ENCODE measurements around the gene ADORA1.
A peak's percentile ranks its signal among the peaks of the same experiment; 100 is the strongest.

Gene ADORA1

DNA sequence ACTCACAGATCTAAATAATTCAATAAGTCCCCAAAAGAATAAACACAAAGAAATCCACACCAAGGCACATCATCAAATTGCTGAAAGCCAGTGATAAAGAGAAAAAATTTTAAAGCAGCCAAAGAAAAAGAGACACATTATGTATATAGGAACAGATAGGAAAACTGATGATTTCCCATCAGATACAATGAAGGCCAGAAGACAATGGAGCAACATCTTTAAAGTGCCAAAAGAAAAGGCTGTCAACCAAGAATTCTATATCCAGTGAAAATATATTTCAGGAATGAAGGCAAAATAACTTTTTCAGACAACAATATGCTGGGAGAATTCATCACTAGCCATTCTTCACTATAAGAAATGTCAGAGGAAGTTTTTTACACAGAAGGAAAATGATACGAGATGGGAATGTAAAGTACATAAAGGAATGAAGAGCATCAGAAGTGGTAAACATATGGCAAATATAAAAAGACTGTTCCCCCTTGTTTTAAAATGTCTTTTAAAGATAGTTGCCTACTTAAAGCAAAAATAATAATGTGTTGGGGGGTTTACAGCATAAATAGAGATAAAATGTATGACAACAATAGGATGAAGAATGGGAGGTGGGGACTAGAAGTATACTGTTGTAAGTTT, 32.4 kb upstream of the ADORA1 start:
- DNase-seq = no peak

DNA sequence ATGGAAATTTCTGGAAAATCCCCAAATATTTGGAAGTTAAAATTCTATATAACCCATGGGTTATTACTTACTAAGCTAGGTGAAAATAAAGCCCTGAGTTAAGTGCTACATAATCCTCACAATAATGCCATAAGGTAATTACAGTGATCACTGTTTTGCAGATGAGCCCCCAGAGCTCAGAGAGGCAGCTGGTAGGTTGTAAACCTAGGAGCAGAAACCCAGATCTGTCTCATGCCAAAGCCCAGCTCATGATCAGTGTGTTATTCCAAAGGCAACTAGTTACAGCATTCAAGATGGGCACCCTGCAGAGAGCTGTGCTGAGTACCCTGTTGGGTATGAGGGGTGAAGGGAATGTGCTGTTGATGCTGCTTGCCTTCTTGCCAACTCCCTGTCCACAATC, 31.0 kb upstream of the ADORA1 start:
- no peak for DNase-seq

DNA sequence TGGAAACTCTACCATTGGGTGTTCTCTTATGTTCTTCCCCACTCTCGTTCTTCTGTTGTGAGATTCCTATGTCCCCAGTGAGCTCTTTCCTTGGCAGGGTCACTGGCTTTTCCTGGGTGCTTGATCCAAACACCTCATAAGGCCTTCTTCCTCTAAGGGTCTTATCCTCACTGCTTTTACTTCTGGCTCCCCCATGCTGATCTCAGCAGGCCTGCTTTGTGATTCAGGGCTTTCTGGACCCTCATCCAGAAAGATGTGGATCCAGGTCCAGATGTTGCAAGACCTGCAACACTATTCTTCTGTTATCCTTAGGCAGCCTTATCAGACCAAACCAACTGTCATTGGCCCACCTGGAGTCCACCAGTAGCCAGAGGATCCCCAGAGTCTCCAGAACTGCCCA, 30.5 kb upstream of the ADORA1 start:
- DNase-seq = no peak

DNA sequence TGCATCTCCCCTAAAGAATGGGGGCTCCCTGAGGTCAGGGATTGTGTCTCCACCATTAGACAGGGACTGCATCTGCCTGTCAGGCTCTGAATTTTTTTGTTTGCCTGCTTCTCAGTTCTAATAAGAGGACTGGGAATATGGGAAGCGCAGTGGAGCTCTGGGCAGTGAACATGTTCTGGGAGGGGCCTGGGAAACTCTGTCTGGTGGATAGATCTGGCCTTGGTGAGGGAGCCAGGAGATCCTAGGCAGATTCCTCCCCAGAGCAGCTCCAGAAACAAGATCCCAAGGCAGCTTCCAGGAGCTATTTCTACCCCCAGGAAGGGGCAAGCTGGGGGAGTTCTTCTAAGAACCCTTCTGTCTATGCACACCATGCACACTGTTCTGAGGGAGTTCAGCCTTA, 29.1 kb upstream of the ADORA1 start:
- DNase-seq = no peak

DNA sequence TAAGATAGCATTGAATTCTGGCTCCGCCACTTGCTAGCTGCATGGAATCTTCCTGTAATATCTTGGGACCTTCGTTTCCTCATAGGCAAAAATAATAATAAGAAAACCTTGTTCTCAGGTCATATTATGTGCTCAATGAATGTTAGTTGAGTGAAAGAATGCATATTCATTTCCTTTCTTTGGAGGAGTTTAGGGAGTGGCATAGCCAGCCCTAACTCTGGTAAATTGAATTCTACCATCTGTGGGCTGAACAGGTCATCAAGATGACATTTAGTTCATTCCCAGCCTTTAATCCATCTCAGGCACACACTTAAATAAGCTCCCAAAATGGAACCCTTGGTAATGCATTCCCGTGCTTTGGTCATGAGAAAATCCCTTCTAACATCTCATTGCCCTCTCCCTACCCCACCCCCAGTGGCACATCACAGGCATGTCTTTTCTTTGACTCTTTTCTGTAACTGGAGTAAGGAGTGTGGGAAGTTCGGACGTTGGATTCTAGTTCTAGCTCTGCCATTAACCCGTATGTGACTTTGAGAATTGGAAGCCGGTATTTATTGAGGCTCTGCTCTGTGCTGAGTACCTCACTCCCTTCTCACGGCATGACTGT, 28.5 kb upstream of the ADORA1 start:
- DNase-seq = no peak

DNA sequence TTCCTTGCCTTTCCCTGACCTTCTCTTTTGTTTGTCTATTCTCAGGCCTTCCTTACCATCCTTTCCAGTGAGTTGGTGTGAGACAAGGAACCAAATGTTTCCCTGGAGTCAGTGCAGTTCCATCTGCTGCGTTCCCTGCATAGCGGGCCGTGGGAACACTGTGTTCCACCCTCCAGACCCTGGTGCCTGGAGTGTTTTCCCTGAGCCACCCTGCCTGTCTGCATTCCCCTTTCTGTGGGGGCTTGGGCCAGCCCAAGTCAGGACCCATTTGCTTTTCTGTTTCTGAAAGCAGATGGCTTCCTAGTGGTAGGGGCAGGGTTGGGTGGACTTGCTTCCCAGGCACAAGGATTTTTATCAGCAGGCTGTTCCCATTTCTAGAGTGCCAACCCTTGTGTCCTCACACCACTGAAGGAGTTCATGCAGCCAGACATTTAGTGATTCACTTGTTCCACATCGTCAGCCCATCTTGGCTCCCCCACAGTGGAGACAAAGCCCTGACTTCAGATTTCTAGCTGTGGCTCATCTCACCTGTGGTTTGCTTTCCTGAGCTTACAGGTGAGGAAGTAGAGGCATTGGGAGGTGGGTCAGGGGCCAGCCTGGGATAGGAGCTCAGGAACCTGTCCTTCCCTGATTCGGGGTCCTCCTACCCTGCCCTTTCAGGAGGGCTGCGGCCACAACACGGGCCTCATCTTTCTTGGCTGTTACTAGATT, 27.6 kb upstream of the ADORA1 start:
- no peak for DNase-seq

DNA sequence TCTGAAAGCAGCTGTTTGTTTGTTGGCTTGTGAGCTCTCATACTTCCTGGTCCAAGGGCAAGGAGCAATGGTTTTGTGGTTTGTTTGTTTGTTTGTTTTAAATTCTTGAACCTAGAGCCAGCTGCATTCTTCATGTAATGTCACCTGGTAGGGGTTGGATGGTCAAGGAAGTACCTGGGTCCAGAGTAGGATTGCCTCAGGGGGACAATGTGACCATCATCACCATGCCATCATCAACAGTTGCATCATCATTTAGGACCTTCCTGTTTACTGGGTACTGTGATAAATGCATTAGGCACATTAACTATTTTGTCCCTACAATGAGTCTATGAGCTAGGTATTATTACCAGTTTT, 27.0 kb upstream of the ADORA1 start:
- no peak for DNase-seq

DNA sequence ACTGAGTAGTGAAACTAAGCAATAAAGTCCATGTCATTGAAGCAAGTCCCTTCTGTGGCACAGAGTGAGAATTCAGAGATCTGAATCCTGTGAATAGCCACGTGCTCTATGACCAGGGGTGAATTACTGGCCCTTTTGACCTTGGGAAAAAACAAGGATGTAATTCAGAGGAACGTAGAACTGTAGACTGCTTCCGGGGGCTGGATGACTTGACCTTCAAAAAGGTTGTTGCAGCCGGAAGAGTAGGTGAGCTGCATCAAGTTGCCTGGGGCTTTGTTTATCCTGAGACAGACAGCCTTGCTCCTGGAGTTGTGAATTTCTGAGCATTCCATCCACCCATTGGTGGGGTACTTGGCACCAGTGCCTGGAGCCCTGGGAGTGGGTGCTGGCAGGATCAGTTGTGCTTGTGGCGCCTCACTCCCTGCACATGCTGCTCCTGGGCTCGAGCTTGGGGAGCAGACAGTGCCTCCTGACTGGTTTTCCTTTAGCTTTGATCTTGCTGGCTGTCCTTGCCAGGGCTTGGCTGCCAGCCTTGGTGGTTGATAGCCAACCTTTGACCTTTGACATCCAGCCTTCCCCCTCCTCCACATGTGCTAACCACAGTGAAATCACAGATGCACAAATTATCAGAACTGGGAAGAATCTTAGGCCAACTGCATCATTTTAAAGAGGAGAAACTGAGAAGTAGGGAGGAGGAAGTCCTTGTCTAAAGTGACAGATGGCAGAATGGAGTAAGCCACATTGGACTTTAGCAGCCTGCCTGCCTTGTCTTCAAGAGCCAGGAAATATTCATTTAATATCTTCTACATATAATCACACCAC, 25.5 kb upstream of the ADORA1 start:
- DNase-seq = no peak

DNA sequence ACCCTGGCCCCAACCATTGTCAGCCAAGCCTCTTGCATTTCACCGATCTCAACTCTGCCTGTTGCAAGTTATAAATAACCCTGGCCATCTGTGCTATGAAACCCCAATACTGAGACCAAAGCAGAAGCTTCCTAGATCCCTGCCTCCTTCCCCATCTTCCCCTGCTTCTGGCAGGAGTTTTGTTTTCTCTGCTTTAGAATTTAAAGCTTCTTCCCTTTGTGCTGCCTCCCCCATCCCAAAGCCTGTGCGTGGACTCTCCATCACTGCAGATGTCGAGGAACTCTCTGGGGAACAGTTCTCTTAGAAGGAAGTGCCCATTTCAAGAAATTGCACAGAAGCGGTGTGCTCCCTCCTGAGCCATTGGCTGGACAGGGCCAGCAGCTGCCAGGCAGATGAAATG, 24.3 kb upstream of the ADORA1 start:
- no peak for DNase-seq

DNA sequence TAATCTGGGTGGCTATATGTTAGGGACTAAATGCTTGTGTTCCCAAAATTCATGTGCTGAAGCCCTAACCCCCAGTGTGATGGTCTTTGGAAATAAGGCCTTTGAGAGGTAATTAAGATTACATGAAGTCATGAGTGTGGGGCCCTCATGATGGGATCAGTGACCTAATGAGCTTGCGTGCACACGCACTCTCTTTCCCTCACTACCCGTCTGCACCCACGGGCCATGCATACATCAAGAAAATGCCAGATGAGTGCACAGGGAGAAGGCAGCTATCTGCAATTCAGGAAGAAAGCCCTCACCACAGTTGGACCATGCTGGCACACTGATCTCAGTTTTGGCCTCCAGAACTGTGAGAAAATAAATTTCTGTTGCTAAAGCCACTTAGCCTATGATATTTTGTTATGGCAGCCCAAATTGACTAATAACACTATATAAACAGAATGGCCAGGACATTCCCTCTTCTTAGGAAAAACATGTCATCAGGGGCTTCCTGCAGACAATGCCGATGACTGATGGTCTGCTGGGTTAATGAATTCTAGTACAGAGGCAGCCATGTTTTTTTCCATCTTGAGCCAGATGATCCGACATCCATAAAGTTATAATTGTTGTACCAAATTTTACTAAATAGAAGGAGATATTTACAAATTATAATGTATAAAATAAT, 23.6 kb upstream of the ADORA1 start:
- no peak for DNase-seq

DNA sequence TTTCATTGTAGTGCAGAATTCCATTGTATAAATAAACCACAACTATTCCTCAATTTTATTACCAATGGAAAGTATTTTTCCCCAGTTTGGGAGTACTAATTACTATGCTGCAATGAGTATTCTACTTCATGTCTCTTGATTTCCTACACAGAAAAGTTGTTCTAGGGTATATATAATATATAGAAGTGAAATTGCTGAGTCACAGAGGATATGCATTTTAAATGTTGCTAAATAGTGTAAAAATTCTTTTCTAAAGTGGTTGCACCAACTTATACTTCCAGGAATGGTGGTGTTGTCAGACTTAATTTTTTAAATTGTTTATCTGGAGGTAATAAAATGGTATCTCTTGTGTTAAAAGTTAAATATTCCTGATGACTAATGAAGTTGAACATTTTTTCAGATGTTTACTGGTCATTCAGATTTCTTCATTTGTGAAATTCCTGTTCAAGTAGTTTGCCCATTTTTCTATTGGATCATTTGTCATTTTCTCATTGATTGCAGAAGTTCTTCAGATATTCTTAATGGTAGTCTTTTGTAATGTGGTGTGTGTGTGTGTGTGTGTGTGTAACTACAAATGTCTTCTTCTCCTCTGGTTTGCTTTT, 22.6 kb upstream of the ADORA1 start:
- DNase-seq = no peak

DNA sequence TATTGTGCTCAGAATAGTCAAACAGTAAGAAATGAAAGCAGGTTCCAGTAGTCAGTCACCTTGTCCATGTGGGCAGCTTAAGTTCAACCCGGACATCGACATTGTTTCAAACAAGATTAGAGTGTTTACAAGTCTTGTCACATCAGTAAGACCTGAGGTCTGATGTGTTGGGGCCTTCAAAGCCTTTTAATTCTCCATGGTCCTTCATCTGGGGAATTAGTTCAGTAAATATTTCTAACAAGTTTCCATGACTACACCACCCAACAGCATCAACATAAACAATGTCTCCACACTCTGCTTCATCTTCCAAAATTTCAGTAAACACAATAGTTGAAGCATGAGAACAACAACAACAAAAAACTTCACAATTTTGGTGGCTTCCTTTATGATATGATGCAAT, 15.1 kb upstream of the ADORA1 start:
- no peak for DNase-seq

DNA sequence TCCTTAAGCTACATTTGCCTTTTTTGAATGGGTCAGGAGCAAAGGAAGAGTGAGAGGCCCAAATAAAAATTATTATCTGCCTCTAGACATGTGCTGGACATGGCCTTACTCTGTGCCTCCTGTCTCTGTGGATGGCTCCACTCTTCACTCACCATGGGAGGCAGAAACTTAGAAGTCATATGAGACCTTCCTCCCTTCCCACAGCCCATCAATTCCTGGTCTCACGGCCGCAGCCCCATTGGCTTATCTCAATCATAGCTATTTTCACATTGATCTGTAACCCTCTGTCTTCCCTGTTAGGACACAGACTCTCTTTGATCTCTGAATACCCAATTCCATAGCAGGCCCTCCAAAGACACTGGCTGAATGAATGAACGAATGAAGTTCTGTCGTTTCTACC, 14.2 kb upstream of the ADORA1 start:
- no peak for DNase-seq

DNA sequence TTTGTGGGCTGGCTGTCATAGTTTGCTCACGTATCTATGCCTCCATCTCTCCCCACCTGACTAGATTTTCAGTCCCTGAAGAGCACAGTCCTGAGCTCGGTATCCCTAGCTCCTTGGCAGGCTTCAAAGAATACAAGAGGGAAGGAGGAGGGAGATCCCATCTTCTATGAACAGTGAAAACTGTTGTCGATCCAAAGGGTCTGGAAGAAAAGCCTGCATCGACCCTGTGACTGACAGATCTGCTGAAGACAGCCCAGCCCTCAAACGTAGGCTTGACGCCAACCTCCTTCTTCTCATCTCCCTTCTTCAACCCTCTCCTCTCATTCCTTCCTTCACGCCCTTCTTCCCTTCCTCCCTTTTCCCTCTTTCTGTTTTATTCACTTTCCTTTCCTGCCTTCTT, 13.3 kb upstream of the ADORA1 start:
- DNase-seq = no peak

DNA sequence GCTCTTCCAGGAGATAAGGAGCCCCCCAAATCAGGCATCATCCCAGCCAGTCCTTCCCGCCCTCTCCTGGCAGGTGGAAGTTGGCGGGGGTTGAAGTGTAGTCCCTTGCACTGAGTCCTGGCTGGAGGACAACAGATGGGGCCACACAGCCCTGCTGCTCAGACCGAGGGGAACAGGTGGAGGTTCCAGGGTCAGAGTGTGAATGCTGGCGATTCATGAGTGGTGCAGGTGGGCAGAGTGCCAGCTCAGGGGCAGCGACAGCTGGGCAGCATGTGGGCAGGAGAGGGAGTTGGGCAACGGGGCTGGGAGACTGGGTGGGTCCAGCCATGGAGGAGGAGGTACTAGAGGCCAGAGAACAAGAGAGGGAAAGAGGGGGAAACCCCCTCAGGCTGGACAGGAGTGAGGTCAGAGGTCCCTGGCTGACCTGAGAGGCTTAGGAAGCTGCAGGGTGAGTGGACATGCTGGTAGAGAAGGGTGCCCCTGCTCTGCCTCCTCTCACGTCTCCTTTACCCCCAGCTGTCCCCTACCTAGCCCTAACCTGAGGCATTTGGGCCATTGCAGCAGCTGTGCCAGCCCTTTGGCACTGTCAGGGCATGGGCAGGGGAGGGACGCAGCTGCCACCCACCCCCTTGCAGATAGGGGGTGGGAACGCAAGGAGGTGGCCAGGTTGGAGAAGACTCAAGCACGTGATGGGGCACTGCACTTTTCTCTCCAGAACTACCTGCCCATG, 11.3 kb upstream of the ADORA1 start:
- DNase-seq = no peak

DNA sequence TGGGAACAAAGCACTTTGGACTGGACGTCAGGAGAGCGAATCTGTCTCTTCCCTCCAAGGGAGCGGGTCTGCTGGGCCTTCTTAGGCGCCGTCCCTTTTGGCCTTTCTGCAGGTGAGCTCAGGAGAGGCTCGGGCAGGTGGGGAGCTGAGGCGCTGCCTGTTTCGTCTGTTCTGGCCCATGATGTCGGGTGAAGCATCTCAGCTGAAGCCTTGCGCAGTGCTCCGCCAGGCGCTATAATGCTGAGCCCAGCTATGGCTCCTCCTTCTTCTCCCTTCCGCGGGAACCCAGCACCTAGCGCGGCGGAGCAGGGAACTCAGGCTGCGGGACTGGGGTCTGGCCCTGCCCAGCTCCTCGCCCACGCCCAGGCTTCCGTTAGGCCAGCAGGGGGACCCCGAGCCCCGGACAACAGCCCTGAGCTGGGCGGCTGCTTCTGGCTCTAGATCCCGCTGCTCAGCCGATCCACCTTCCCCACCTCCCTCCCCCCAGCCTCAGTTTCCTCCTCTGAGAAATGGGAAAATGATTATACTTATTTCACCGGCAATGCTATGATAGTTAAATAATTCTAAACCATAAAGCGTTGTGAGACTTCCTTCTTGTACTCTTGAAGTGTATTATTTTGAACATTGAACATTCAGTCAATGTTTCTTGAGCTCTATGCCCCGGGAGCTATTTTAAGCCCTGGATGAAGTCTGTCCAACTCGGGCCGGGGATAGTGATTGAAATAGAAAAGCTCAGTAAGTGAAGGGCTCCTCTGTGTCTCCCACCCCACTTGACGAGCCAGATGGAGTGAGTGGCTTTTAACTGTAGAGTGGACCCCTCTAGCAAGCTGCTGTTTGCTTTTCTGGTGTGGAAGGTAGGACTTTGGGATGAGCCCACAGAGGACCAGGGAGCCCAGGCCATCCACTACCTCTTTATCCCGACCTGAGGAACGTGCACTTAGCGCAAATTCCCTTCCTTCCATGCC, 9.6 kb upstream of the ADORA1 start:
- peak; percentile 32 for DNase-seq

DNA sequence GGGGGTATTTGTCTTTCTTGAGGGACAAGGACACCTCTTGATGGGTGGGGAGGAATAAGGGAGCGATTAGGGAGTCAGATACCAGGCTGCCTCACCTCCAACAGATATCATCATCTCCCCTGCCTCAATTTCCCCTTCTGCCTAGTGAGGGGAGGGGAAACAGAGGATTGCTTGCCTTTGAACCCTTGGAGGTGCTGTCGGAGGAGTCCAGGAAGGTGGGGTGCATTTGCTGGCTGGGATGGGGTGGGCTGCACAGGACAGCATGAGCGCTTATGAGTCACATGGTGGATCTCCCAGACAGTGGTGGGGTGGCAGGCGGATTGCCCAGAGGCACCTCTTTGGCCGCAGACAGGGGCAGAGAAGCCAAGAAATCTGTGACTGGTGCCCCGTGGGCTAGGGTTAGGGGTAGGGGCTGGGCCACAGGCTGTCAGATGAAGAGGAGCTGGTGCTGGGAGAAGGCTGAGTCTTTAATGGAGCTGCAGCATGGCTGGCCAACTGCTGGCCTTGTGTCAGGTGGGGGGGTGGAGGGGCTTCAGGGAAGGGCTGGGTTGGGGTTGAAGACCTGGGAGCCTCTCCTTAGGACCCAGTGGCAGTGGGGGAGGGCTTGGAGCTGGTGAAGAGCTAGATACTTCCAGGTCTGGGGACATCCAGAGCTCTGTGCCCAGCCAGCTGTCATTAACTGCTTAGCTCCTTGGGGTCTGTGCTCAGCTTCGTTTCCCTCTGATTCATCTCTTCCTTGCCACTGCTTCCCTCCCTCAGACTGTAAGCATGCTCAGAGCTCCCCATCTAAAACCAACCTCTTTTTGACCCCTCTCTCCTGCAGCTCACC, 7.0 kb upstream of the ADORA1 start:
- no peak for DNase-seq

DNA sequence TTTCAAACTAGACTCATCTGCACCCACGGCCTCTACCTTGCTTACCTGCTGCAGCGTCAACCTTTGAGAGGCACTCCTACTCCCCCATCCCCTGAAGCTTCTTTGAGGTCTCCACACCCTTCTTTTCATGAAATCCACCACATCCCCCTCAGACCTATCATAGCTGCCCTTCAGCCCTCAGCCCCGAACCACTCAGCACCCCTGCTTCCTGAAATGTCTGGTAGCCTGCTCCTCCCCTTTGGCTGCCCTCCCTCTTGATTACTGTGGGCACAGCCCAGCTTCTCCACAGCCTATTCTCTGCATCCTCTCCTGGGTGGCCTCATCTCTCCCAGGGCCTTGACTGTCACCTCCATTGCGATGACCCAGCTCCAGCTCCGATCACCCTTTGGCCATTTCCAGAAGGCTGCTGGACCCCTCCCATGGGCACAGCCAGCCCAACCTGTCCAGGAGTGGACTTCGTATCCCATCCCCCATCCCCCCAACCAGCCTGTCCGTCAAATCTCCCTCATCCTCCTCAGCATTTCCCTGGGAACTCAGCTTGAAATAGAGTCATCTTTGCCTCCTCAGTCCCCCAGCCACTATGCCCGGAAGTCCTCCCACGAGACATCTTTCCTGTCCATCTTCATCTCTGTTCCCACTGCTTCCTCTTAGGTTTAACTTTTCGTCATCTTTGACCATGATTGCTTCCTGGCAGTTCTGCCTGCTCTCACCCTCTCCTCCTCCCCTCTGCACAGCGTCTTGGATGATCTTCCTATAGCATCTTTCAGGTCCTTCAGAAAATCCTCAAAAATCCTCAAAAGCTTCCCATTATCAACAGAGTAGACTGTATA, 6.1 kb upstream of the ADORA1 start:
- no peak for DNase-seq

DNA sequence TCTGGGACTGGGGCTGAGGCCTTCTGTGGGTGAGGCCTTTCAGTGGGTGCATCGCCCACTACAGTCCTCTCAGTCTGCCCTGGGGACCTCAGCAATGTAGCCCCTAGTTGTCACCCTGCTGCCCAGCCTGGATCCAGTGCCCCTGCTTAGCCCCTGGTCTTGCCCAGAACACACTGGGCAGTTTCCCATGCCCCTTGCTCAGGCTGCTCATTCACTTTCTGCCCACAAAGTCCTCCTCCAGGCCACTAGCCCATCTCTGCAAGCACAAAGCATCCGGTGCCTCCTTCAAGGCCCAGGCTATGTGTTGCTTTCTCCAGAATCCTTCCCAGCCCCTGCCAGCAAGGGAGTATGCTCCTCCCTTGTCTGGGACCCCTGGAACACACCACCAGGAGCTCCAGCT, 5.4 kb upstream of the ADORA1 start:
- DNase-seq = no peak
